Measurements from ENCODE around the gene KLF7.
A peak's percentile ranks its signal among the peaks of the same experiment; 100 is the strongest.

The KLF7 gene

DNA sequence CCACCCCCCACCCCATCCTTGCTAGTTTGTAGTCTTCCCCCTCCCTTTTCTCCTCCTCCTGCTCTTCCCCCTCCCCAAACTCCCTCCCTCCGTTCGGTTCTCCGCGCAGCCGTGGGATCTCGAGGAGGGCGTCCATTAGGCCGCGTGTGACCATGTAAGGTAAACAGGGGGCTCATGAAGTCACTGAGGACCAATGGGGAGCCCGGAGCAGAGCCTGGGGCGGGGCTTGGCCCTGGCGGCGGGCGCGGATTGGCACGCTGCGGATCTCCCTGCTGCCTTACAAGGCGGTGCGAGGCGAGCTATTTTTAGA lies 246 bp upstream of the KLF7 start:
- Mint-ChIP-seq H3K36me3 (ENCODE audit: low read depth) (no peaks in the 10 kb centered on the region), H3K4me1 (peaks cover 33% of the 10 kb centered on the region), H3K27me3 (ENCODE audit: low read depth) (no peaks in the 10 kb centered on the region), H3K9me3 (peaks cover 6% of the 10 kb centered on the region), H3K27ac (peak overlapping the region; percentile 89 to 100 (median 100)), H3K4me3 (peak overlapping the region; percentile 89 to 99 (median 96))
- TF ChIP-seq, protein P1, sequence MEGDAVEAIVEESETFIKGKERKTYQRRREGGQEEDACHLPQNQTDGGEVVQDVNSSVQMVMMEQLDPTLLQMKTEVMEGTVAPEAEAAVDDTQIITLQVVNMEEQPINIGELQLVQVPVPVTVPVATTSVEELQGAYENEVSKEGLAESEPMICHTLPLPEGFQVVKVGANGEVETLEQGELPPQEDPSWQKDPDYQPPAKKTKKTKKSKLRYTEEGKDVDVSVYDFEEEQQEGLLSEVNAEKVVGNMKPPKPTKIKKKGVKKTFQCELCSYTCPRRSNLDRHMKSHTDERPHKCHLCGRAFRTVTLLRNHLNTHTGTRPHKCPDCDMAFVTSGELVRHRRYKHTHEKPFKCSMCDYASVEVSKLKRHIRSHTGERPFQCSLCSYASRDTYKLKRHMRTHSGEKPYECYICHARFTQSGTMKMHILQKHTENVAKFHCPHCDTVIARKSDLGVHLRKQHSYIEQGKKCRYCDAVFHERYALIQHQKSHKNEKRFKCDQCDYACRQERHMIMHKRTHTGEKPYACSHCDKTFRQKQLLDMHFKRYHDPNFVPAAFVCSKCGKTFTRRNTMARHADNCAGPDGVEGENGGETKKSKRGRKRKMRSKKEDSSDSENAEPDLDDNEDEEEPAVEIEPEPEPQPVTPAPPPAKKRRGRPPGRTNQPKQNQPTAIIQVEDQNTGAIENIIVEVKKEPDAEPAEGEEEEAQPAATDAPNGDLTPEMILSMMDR (IDR thresholded peaks at IDR 0.05; ENCODE audit: unreplicated experiment in 3 of 3): no peak

DNA sequence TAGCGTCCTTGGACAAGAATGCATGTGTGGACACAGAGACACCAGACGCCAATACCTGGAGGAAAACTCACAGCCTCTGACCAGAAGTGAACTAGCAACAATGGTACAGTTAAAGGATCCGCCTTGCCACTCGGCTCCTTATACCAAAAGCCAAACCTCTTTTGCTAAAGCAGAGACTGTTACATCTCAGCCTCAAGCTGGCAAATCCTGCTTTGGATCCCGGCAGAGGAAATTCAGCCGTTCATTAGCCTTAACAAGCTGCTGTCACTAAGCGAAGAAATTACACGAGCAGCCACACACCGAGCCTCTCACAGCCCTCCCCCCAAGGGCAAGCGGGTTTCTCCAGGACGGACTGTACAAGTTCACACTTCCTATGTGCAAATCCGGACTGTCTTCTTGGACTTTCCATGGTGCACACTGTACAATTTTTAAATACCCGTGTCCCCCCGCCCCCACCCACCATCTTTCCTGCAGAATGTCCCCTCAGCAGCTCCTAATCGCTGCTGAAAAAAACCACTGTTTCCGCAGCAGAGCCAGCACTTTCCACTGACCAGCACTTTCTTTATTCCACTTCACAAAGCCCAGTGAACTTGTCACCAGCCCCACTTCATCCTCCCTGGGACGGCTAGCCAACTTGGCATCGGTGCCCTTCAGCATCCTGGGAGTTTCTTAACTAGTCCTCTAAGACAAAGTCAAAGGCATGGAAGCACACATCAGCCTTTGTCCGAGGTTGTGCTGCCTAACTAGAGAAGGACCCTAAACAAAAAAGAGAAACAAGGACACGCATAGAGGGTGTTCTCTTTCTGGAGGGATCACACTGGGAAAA lies 1.5 kb downstream of the KLF7 start:
- TF ChIP-seq, protein P1 (IDR thresholded peaks at IDR 0.05; ENCODE audit: unreplicated experiment in 3 of 3): no peak
- Mint-ChIP-seq H3K27me3 (ENCODE audit: low read depth) (no peaks in the 10 kb centered on the region), H3K4me1 (peaks cover 48% of the 10 kb centered on the region), H3K36me3 (ENCODE audit: low read depth) (no peaks in the 10 kb centered on the region), H3K9me3 (no peaks in the 10 kb centered on the region), H3K27ac (peak overlapping the region; percentile 89 to 100 (median 100)), H3K4me3 (peak overlapping the region; percentile 89 to 99 (median 96))

- peak overlapping the region; percentile 89 to 99 (median 96) for H3K4me3 Mint-ChIP-seq
- H3K27ac Mint-ChIP-seq: peak overlapping the region; percentile 89 to 100 (median 100)
- H3K36me3 Mint-ChIP-seq (ENCODE audit: low read depth): no peaks in the 10 kb centered on the region
- no peaks in the 10 kb centered on the region for H3K9me3 Mint-ChIP-seq
- no peaks in the 10 kb centered on the region for H3K27me3 Mint-ChIP-seq (ENCODE audit: low read depth)
- peaks cover 48% of the 10 kb centered on the region for H3K4me1 Mint-ChIP-seq
- TF ChIP-seq, protein P1 (IDR thresholded peaks at IDR 0.05; ENCODE audit: unreplicated experiment in 3 of 3): no peak
Measured at GRCh38 chr2:207163756-207164005, 2.1 kb downstream of the KLF7 start.

GRCh38 chr2:207163053-207163755 lies 2.5 kb downstream of the KLF7 start:
- Mint-ChIP-seq H3K27me3 (ENCODE audit: low read depth) (no peaks in the 10 kb centered on the region), H3K27ac (peak overlapping the region; percentile 89 to 100 (median 100))

DNA sequence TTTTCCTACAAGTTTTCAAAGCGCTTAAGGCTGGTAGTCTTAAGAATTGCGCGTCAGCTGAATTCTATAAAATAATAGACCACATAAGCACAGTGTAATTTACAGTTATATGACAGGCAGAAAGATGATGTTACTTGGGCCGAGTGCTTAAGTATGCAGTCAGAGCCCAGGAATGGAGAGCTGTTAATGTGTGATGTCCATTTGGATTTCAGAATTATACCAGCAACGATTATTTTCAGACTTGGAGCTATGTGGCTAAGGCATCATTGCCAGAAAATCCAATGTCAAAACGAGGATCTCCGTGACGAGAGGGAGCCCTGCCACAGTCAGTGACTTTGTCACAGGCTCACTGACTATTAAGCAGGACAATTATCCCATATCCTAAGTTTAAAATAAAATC lies 3.4 kb downstream of the KLF7 start:
- TF ChIP-seq, protein P1 (IDR thresholded peaks at IDR 0.05; ENCODE audit: unreplicated experiment in 3 of 3): no peak
- H3K4me3 Mint-ChIP-seq: peak overlapping the region; percentile 89 to 99 (median 96)
- H3K27me3 Mint-ChIP-seq (ENCODE audit: low read depth): no peaks in the 10 kb centered on the region

More at GRCh38 chr2:207163053-207163755, 2.5 kb downstream of the KLF7 start:
- peaks cover 48% of the 10 kb centered on the region for H3K4me1 Mint-ChIP-seq
- H3K4me3 Mint-ChIP-seq: peak overlapping the region; percentile 89 to 99 (median 96)
- TF ChIP-seq, protein P1 (IDR thresholded peaks at IDR 0.05; ENCODE audit: unreplicated experiment in 3 of 3): no peak
- no peaks in the 10 kb centered on the region for H3K36me3 Mint-ChIP-seq (ENCODE audit: low read depth)
- no peaks in the 10 kb centered on the region for H3K9me3 Mint-ChIP-seq

More for the DNA sequence above, 3.4 kb downstream of the KLF7 start:
- no peaks in the 10 kb centered on the region for H3K9me3 Mint-ChIP-seq
- peaks cover 47% of the 10 kb centered on the region for H3K4me1 Mint-ChIP-seq
- H3K27ac Mint-ChIP-seq: peak overlapping the region; percentile 89 to 100 (median 100)
- H3K36me3 Mint-ChIP-seq (ENCODE audit: low read depth): peaks cover under 1% of the 10 kb centered on the region
